Activated T-cell treated with anti-CD3 and anti-CD28 coated beads for 24 hours (primary cell): ENCODE results near the gene DSP.
A peak's percentile ranks its signal among the peaks of the same experiment; 100 is the strongest.

Source experiments
- DNase-seq: peaks from one replicate; pipeline ENCODE4 v3.0.0-alpha.2; 2020; ENCODE audit warnings: low read depth

DSP gene

GRCh38 chr6:7562769-7563168 is 21.3 kb downstream of the DSP start:
- no peak for DNase-seq

GRCh38 chr6:7566107-7566506 is 24.6 kb downstream of the DSP start:
- DNase-seq = no peak

- DNase-seq = no peak
Observed at GRCh38 chr6:7566617-7567173, 25.2 kb downstream of the DSP start.

GRCh38 chr6:7568021-7568420 is 26.6 kb downstream of the DSP start:
- no peak for DNase-seq

GRCh38 chr6:7569082-7569481 is 27.6 kb downstream of the DSP start:
- DNase-seq = no peak

GRCh38 chr6:7572213-7572943 is 30.9 kb downstream of the DSP start:
- DNase-seq = no peak

GRCh38 chr6:7574500-7574899 is 33.0 kb downstream of the DSP start:
- DNase-seq = no peak

- DNase-seq = no peak
Observed at GRCh38 chr6:7578516-7578915, 37.0 kb downstream of the DSP start.

- no peak for DNase-seq
Observed at GRCh38 chr6:7578931-7579330, 37.5 kb downstream of the DSP start.

GRCh38 chr6:7579851-7580250 is 38.4 kb downstream of the DSP start:
- DNase-seq = no peak

GRCh38 chr6:7580537-7580926 is 39.1 kb downstream of the DSP start:
- no peak for DNase-seq

- DNase-seq = no peak
Observed at GRCh38 chr6:7580927-7581618, 39.6 kb downstream of the DSP start.

- DNase-seq = no peak
Observed at GRCh38 chr6:7585287-7585930, 43.9 kb downstream of the DSP start.

- no peak for DNase-seq
Observed at GRCh38 chr6:7587631-7588100, 46.2 kb downstream of the DSP start.

- no peak for DNase-seq
Observed at GRCh38 chr6:7588506-7588905, 47.0 kb downstream of the DSP start.

GRCh38 chr6:7589221-7589620 is 47.8 kb downstream of the DSP start:
- DNase-seq = no peak

- DNase-seq = peak; percentile 89
Observed at GRCh38 chr6:7589949-7590917, 48.8 kb downstream of the DSP start, which contains the start of gene SNRNP48. TSS of gene SNRNP48 (plus strand) at chr6:7590198. CDS start at chr6:7590258, 60 bp downstream.

- no peak for DNase-seq
Observed at GRCh38 chr6:7590918-7591302, 49.4 kb downstream of the DSP start.

- DNase-seq = no peak
Observed at GRCh38 chr6:7591770-7592169, 50.3 kb downstream of the DSP start.

GRCh38 chr6:7593229-7593628 is 51.8 kb downstream of the DSP start:
- no peak for DNase-seq

GRCh38 chr6:7594579-7595125 is 53.2 kb downstream of the DSP start:
- no peak for DNase-seq
